MM.1S (cell line): ENCODE results near the gene POC1B.

ENCODE experiments used
- DNase-seq: peaks from one replicate; pipeline ENCODE4 v3.0.0-alpha.2; 2015
- H2AFZ ChIP-seq: fragments of 300-600 bp; sonication (generic); 2 replicates; pipeline ENCODE4 v1.6.0; 2016; ENCODE audit warnings: antibody characterized with exemption, low read length
- H3F3A ChIP-seq: fragments of 300-600 bp; sonication (generic); 2 replicates; pipeline ENCODE4 v1.6.1; 2016; ENCODE audit warnings: mild to moderate bottlenecking, antibody characterized with exemption, low read length, moderate library complexity, mixed read lengths; ENCODE audit not compliant: insufficient read depth
- H3K27ac ChIP-seq: fragments of 300-600 bp; sonication (generic); 2 replicates; pipeline ENCODE4 v1.5.1; 2016; ENCODE audit warnings: mild to moderate bottlenecking, low read length
- H3K27me3 ChIP-seq: fragments of 300-600 bp; sonication (generic); replicated peaks from 2 replicates; pipeline ENCODE4 v1.6.0; 2016; ENCODE audit warnings: low read length; ENCODE audit not compliant: insufficient read depth
- H3K36me3 ChIP-seq: fragments of 300-600 bp; sonication (generic); replicated peaks from 2 replicates; pipeline ENCODE4 v1.6.1; 2016; ENCODE audit warnings: mild to moderate bottlenecking, low read length, mixed read lengths; ENCODE audit not compliant: insufficient read depth
- H3K4me1 ChIP-seq: fragments of 300-600 bp; sonication (generic); 2 replicates; pipeline ENCODE4 v1.6.1; 2016; ENCODE audit warnings: low read length, mixed read lengths
- H3K4me2 ChIP-seq: fragments of 300-600 bp; sonication (generic); 2 replicates; pipeline ENCODE4 v1.6.0; 2016; ENCODE audit warnings: low read depth, low read length
- H3K4me3 ChIP-seq: fragments of 300-600 bp; sonication (generic); 2 replicates; pipeline ENCODE4 v1.5.1; 2016; ENCODE audit warnings: low read length, mixed read lengths
- H3K79me2 ChIP-seq: fragments of 300-600 bp; sonication (generic); 2 replicates; pipeline ENCODE4 v1.6.1; 2016; ENCODE audit warnings: mixed run types, low read length, mixed read lengths
- H3K9ac ChIP-seq: fragments of 300-600 bp; sonication (generic); 2 replicates; pipeline ENCODE4 v1.6.1; 2016; ENCODE audit warnings: low read length, mixed read lengths
- H3K9me2 ChIP-seq: fragments of 300-600 bp; sonication (generic); replicated peaks from 2 replicates; pipeline ENCODE4 v1.6.1; 2016; ENCODE audit warnings: mild to moderate bottlenecking, low read length, mixed read lengths; ENCODE audit not compliant: insufficient read depth
- H3K9me3 ChIP-seq: fragments of 300-600 bp; sonication (generic); replicated peaks from 2 replicates; pipeline ENCODE4 v1.6.1; 2016; ENCODE audit warnings: mild to moderate bottlenecking, low read length, mixed read lengths; ENCODE audit not compliant: insufficient read depth
- H4K20me1 ChIP-seq: fragments of 300-600 bp; sonication (generic); 2 replicates; pipeline ENCODE4 v1.6.1; 2016; ENCODE audit warnings: mild to moderate bottlenecking, low read length, moderate library complexity, mixed read lengths; ENCODE audit not compliant: insufficient read depth
- EZH2 ChIP-seq: fragments of 300-600 bp; sonication (generic); optimal IDR thresholded peaks from 2 replicates; pipeline ENCODE3; 2017; ENCODE audit warnings: low read depth, mild to moderate bottlenecking, antibody characterized with exemption, low read length, mixed read lengths
- EZH2phosphoT487 ChIP-seq: fragments of 300-600 bp; sonication (generic); IDR thresholded peaks from 2 replicates; pipeline ENCODE4 v1.6.1; 2018; ENCODE audit warnings: antibody characterized with exemption, low read length
- TF ChIP-seq, protein P1 (sequence below): fragments of 300-600 bp; sonication (generic); IDR thresholded peaks from 2 replicates; pipeline ENCODE4 v1.5.1; 2016; ENCODE audit warnings: antibody characterized with exemption, low read length, mixed read lengths

POC1B gene

DNA sequence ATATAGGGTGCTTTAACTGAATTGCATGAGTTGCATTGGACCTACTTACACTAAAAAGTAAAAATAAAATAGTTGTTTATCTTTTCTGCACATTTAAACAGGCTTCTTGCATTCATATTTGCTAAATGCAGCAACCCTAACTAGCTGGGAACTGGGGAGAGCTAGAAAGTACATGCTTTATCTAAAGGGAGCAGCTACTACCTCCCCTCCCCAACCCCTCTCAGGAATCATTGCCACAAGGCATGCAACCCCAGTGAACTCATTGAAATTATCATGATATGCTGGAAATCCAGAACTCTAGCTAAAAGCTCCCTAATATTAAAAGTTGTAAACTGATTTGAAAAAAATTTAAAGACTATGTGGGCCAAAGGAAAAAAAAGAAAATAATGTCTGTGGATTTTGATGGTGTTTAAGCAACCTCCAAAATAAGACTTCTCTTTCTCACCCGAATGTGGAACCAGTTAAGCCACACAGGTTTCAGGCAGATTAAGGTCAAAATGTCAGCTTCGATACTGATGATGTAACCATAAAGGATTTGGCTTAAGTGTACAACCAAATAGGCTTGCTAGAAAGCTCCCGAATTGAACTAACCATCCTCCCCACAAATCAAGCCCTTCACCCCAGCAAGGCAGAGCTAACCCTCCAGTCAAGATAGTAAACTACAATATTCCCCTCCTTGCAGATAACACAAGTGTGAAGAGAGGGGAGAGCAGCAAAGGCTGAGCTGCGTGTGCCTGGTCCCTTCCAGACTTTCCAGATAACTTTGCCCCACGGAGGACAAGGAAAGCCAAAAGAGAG is 13.8 kb upstream of the POC1B start:
- Histone ChIP-seq H3K27me3 (no peaks in the 10 kb centered on the region), H3F3A (no peaks in the 10 kb centered on the region), H3K36me3 (no peaks in the 10 kb centered on the region), H3K9me3 (no peaks in the 10 kb centered on the region), H3K27ac (no peak overlapping the region), H3K9me2 (no peaks in the 10 kb centered on the region), H2AFZ (no peak overlapping the region), H3K4me1 (no peaks in the 10 kb centered on the region), H3K79me2 (no peaks in the 10 kb centered on the region), H4K20me1 (no peaks in the 10 kb centered on the region), H3K4me3 (no peak overlapping the region), H3K9ac (no peak overlapping the region), H3K4me2 (no peak overlapping the region)
- DNase-seq = no peak
- TF ChIP-seq, protein P1, sequence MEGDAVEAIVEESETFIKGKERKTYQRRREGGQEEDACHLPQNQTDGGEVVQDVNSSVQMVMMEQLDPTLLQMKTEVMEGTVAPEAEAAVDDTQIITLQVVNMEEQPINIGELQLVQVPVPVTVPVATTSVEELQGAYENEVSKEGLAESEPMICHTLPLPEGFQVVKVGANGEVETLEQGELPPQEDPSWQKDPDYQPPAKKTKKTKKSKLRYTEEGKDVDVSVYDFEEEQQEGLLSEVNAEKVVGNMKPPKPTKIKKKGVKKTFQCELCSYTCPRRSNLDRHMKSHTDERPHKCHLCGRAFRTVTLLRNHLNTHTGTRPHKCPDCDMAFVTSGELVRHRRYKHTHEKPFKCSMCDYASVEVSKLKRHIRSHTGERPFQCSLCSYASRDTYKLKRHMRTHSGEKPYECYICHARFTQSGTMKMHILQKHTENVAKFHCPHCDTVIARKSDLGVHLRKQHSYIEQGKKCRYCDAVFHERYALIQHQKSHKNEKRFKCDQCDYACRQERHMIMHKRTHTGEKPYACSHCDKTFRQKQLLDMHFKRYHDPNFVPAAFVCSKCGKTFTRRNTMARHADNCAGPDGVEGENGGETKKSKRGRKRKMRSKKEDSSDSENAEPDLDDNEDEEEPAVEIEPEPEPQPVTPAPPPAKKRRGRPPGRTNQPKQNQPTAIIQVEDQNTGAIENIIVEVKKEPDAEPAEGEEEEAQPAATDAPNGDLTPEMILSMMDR = no peak
- TF ChIP-seq EZH2phosphoT487 = no peak
- no peak for TF ChIP-seq EZH2

DNA sequence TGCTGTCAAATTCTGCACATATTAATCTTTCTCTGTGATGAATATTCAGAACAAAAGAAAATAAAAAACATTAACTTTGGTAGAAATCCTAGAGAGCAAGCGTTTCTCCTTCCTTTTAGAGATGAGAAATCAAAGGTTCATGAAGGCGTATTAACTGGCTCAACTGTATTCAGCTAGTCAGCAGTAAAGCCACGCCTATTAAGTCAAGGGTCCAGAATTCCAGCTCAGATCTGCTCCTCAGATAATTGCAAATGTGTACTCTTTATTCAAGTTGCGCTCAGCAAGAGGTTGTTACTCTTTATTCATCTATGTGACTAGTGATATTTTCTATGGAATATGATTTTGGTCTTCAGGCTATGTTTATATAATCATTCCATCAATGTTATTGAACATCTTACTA is 13.1 kb upstream of the POC1B start:
- H3K4me2 ChIP-seq = no peak overlapping the region
- TF ChIP-seq, protein P1 = no peak
- TF ChIP-seq EZH2 (no peak), EZH2phosphoT487 (no peak)

DNA sequence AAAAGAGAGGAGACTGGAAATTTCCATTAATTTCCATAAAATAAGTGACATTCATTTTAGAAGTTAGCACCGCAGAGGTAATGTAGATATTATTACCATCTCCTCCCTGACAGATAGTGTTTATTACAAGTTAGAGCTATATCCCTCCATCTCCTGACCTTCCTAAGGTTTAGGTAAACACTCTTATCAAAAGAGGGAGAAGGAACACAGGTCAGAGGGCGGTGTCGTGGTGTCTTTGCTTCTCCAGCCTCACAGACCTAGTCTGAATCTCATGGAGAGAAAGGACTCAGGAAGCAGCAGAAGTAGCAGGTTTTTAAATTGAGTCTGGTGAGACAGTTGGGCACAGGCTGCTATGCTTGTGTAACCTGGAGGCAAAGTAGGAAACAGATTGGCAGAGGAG is 11.5 kb upstream of the POC1B start:
- H3K27ac ChIP-seq = no peak overlapping the region
- no peak for TF ChIP-seq EZH2phosphoT487
- no peak for TF ChIP-seq EZH2
- TF ChIP-seq, protein P1 = no peak
- H3K36me3 ChIP-seq = no peaks in the 10 kb centered on the region
- no peaks in the 10 kb centered on the region for H3F3A ChIP-seq
- H3K79me2 ChIP-seq = no peaks in the 10 kb centered on the region
- no peak overlapping the region for H3K4me3 ChIP-seq
- H3K4me2 ChIP-seq = no peak overlapping the region
- H3K27me3 ChIP-seq = no peaks in the 10 kb centered on the region
- no peaks in the 10 kb centered on the region for H3K9me3 ChIP-seq
- H2AFZ ChIP-seq = no peak overlapping the region
- H4K20me1 ChIP-seq = no peaks in the 10 kb centered on the region; the same call in 1 of the 2 replicates
- no peak overlapping the region for H3K9ac ChIP-seq
- no peaks in the 10 kb centered on the region for H3K9me2 ChIP-seq
- DNase-seq = no peak
- H3K4me1 ChIP-seq = no peaks in the 10 kb centered on the region

More for the DNA sequence above, 13.1 kb upstream of the POC1B start:
- Histone ChIP-seq H3K9me2 (no peaks in the 10 kb centered on the region), H3K79me2 (no peaks in the 10 kb centered on the region), H3K27ac (no peak overlapping the region), H4K20me1 (no peaks in the 10 kb centered on the region), H3K9me3 (no peaks in the 10 kb centered on the region), H3K27me3 (no peaks in the 10 kb centered on the region), H3K36me3 (no peaks in the 10 kb centered on the region), H3K9ac (no peak overlapping the region), H3F3A (no peaks in the 10 kb centered on the region), H2AFZ (no peak overlapping the region), H3K4me3 (no peak overlapping the region), H3K4me1 (no peaks in the 10 kb centered on the region)
- DNase-seq = no peak
